Epithelial cell of alveolus of lung (primary cell): Measurements from ENCODE around the gene VLDLR. TPM values are rescaled to one million over a fixed set of nuclear protein-coding genes. Genes with fewer than 3 reads are reported as not detected.

Source experiments
- total RNA-seq: library from RNA; depleted of rRNA; stranded (reverse); fragments of >200 nt; gene quantifications from 2 replicates; pipeline ENCODE4 v1.2.1, GENCODE V29; 2015

Gene VLDLR
- total RNA-seq, result 6.0 and 10.5 TPM in 2 replicates

GRCh38 chr9:2621722-2622460 is at the start of gene VLDLR:
TSS of gene VLDLR (plus strand) at chr9:2621787. CDS start at chr9:2622190, 403 bp downstream.

Other genes starting within 250 kb of the VLDLR start
- gene KCNV2, start 95.7 kb downstream of the VLDLR start, total RNA-seq, result not detected in 2 replicates
- 15.6 and 41.1 TPM in 2 replicates for gene PUM3, start 222.3 kb downstream of the VLDLR start, total RNA-seq